Skin epidermis (tissue), 12 donors: ENCODE measurements around the gene SASH1.

Experiments used
- H3K27ac ChIP-seq, 21 experiments: fragments of 200-600 bp; sonication (generic) in 11 of 21; one replicate each; pipeline ENCODE4 v1.5.0; 2020; ENCODE audit warnings: mild to moderate bottlenecking in 3 of 21, inconsistent platforms in 2 of 21, moderate library complexity in 2 of 21
- H3K4me3 ChIP-seq, 7 experiments: fragments of 200-600 bp; sonication (generic) in 2 of 7; one replicate each; pipeline ENCODE4 v1.5.0; 2020; ENCODE audit warnings: inconsistent platforms in 2 of 7, mild to moderate bottlenecking in 2 of 7, moderate library complexity in 1 of 7

Gene SASH1

DNA sequence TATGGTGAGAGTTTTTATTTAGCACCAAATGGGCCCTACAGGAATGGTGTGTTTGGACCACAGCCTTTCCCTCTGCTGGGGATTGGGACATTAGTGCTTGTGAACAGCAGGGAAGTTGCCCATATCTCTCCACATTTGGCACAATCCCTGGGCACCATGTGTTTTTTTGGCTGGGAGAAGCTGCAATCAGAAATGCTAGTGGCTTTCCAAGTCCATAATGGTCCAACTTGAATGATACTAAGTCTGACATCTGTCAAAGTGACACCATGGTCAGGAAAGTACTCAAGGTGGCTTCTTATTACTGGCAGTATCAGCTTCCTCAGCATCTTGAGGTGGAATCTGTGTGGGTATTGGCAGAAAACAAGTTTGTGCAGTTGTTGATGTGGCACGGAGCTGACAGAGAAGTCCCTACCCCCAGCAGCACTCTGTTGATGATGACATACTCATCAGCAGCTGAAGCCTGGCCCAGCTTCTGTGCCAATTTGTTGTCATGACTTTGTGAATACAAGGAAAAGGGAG lies 53.0 kb downstream of the SASH1 start:
- H3K4me3 ChIP-seq, result no peak overlapping the region
- H3K27ac ChIP-seq, result peak overlapping the region in 2 of 21 experiments; percentile 32 to 38

DNA sequence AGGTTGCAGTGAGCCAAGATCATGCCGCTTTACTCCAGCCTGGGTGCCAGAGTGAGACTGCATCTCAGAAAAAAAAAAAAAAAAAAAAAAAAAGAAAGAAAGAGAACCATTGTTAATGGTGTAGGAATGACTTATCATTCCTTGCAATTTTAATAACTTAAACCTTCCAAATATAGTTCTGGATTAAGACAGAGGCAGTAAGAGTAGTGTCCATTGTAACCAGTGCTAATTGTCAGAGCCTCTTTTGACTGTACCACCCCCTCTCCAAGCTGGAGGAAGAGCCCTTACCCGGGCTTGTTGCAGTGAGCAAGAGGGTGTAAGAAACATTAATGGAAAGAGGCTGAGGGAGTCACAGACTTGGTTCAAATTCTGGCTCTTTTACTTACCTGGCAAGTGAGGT lies 53.8 kb downstream of the SASH1 start:
- no peak overlapping the region for H3K4me3 ChIP-seq
- H3K27ac ChIP-seq, result peak overlapping the region in 3 of 21 experiments; percentile 32 to 46 (median 36)

- Histone ChIP-seq H3K4me3 (no peak overlapping the region), H3K27ac (peak overlapping the region in 3 of 21 experiments; percentile 46 to 60 (median 47))
Observed at GRCh38 chr6:148396926-148397325, 54.3 kb downstream of the SASH1 start.

- no peak overlapping the region for H3K4me3 ChIP-seq
- peak overlapping the region in 10 of 21 experiments; percentile 8 to 68 (median 40) for H3K27ac ChIP-seq
Observed at GRCh38 chr6:148398244-148398643, 55.6 kb downstream of the SASH1 start.

- Histone ChIP-seq H3K4me3 (no peak overlapping the region), H3K27ac (peak overlapping the region in 5 of 21 experiments; percentile 8 to 68 (median 28))
Observed at GRCh38 chr6:148398678-148399077, 56.0 kb downstream of the SASH1 start.

DNA sequence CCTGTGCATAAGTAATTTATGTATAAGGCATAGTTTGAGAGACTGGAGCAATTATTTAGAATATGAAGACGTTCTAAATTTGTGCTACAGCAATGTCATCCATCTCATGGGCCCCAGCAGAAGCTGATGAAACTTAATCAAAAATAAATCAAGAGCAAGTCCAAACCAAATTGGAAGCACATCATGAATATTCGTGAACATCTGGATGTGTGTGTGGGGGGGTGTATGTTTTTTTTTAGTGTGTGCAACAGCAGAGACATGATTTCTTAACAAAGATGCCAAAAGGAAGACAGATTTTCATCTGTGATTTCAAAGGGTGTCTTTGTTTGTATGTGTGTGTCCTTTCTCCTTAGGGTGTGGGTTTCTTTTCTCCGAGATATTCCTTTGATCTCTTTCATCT lies 58.9 kb downstream of the SASH1 start:
- H3K4me3 ChIP-seq, result no peak overlapping the region
- H3K27ac ChIP-seq, result no peak overlapping the region

DNA sequence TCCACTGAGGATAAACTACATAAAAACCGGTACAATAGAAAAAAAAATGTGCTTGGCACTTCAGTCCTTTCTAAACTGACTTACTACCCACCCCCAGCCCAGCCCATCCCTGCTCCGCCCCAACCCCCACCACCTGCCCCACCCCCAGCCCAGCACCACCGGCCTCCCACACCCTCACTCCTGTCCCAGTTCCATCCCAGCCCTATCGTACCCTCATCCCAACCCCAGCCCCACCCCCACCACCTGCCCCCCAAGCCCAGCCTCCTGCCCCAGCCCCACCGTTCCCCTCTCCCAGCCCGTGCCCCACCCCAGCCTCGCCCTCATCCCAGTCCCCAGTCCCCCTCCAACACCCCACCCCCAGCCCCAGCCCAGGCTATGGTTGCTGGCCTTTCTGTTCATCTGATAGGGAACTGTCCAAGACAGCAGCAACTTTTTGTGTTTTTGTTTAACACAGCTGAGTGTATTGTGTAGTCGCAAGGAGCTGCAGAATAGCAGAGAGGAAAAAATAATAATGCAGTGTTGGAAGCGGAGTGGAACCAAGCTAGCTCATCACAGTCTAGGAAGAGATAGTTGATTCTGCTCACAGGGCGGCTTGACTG lies 61.9 kb downstream of the SASH1 start:
- Histone ChIP-seq H3K27ac (peak overlapping the region in 5 of 21 experiments; percentile 25 to 45 (median 35)), H3K4me3 (no peak overlapping the region)

- Histone ChIP-seq H3K27ac (peak overlapping the region in 9 of 21 experiments; percentile 3 to 76 (median 50)), H3K4me3 (no peak overlapping the region)
Observed at GRCh38 chr6:148405894-148406293, 63.3 kb downstream of the SASH1 start.

GRCh38 chr6:148406579-148407371 lies 64.1 kb downstream of the SASH1 start:
- H3K27ac ChIP-seq, result peak overlapping the region in 14 of 21 experiments; percentile 7 to 76 (median 54)

GRCh38 chr6:148407372-148407771 lies 64.7 kb downstream of the SASH1 start:
- H3K27ac ChIP-seq, result peak overlapping the region in 10 of 21 experiments; percentile 26 to 72 (median 54)
- no peak overlapping the region for H3K4me3 ChIP-seq

More at GRCh38 chr6:148406579-148407371, 64.1 kb downstream of the SASH1 start:
- H3K4me3 ChIP-seq, result no peak overlapping the region

- Histone ChIP-seq H3K4me3 (no peak overlapping the region), H3K27ac (no peak overlapping the region)
Observed at GRCh38 chr6:148413321-148414091, 70.9 kb downstream of the SASH1 start.

GRCh38 chr6:148414092-148414489 lies 71.5 kb downstream of the SASH1 start:
- Histone ChIP-seq H3K4me3 (no peak overlapping the region), H3K27ac (peak overlapping the region in 3 of 21 experiments; percentile 2 to 57 (median 31))

DNA sequence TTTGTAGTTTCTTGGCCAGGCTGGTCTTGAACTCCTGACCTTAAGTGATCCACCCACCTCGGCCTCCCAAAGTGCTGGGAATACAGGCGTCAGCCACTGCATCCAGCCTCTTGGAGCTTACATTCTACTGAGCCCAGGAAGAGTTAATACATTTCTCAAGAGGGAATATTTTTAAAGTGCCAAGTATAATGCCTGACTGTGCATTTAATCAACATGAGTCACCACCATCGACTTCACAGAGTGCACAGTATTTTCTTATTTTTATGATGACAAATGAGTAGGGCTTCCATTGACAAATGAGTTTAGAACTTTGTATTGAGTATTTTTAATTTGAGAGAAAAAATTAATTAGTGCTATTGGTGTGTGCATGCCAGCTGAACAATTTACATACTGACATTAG lies 72.2 kb downstream of the SASH1 start:
- H3K4me3 ChIP-seq, result no peak overlapping the region

GRCh38 chr6:148415511-148416260 lies 73.0 kb downstream of the SASH1 start:
- peak overlapping the region in 2 of 21 experiments; percentile 3 to 6 for H3K27ac ChIP-seq
- H3K4me3 ChIP-seq, result no peak overlapping the region

More for the DNA sequence above, 72.2 kb downstream of the SASH1 start:
- peak overlapping the region in 4 of 21 experiments; percentile 2 to 57 (median 26) for H3K27ac ChIP-seq

DNA sequence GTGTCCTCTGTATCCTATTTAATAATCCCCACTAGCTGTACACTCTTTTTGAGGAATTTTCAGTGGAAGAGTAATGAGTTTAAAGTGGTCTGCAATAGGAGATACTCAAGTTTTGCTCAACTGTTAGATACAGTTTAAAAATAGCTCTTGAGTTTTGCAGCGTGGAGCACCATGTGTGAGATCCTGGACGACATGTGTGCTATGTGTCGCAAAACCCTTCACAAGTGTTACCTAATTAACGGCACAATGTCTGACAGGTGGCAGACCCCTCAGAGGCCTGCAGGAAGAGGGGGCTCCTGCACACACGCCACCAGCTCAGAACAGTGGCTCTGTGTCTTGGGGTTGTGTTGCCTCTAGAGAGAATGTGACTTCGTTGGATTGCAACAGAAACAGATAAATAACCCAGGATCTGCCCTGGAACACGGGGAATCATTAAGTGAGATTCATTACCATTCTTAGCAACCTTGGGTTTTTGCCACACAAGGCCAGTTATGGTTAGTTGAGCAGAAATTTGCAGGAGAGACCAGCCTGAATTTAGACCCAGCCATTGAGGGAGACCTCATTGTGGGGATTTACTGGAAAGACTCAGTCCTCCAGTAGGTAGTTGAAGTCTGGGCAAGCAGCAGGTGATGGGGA lies 73.8 kb downstream of the SASH1 start:
- Histone ChIP-seq H3K4me3 (no peak overlapping the region), H3K27ac (peak overlapping the region in 1 of 21 experiments; percentile 3)

DNA sequence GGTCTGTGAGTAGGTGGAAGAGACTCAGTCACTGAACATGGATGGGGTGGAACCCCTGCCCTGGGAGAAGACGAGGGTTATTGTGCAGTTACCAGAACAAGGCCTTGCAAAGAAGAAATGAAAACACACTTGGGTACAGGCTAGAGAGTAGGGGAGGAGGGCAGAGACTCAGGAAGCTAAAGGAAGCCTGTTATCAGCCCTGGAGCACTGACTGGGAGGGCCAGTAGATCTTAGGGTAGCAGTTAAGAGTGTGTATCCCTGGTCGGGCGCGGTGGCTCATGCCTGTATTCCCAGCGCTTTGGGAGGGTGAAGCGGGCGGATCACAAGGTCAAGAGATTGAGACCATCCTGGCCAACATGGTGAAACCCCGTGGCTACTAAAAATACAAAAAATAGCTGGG lies 74.4 kb downstream of the SASH1 start:
- no peak overlapping the region for H3K27ac ChIP-seq
- no peak overlapping the region for H3K4me3 ChIP-seq

DNA sequence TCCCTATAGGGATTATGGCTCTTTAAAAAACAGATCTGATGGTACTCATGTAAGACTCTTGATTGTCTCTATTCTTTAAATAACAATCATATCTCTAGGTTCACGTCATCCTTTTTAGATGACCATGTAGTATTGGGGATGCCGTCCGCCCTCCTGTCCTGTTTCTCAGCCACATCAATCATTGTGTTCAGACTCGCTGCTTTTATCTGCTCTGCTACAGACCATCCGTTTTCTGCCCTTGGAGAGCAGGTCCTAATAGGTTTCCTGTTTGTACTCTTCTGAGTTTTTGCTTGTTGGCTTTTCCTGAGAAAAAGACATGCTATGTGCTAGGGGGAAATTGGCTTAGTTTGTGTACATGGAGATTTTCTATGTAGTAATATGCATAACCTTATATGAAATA lies 76.8 kb downstream of the SASH1 start:
- no peak overlapping the region for H3K4me3 ChIP-seq
- H3K27ac ChIP-seq, result peak overlapping the region in 1 of 21 experiments; percentile 14

GRCh38 chr6:148422085-148422484 lies 79.4 kb downstream of the SASH1 start:
- H3K4me3 ChIP-seq, result no peak overlapping the region
- H3K27ac ChIP-seq, result no peak overlapping the region

DNA sequence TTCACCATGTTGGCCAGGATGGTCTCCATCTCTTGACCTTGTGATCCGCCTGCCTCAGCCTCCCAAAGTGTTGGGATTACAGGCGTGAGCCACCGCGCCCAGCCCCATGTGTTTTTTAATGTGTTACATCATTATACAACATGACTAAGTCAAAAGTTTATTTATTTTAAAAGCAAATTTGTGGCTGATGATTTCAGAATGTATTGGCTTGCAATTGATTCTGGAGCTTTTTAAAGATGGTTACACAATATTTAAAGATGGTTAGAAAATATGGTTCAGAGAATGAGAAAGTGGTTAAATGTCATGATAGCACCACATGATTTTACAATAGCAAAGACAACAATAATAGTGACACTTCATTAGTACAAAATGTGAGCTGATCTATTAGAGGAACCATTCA lies 80.5 kb downstream of the SASH1 start:
- Histone ChIP-seq H3K4me3 (no peak overlapping the region), H3K27ac (peak overlapping the region in 1 of 21 experiments; percentile 54)
